Measurements from ENCODE around the gene MGAT3.

Gene MGAT3

GRCh38 chr22:39428597-39429071 lies 28.2 kb upstream of the MGAT3 start:
- Histone ChIP-seq H3K27me3 (ENCODE audit: insufficient read depth, poor library complexity, severe bottlenecking) (no peaks in the 10 kb centered on the region), H3K4me3 (replicated peaks; ENCODE audit: insufficient read depth, low read length) (no peak overlapping the region), H3K27ac (replicated peaks) (no peak overlapping the region)
- TF ChIP-seq POLR2AphosphoS5 (IDR thresholded peaks at IDR 0.05; ENCODE audit: low read depth) (no peak), REST (IDR thresholded peaks at IDR 0.05; ENCODE audit: insufficient replicate concordance, low read depth) (no peak), SPI1 (IDR thresholded peaks at IDR 0.05; ENCODE audit: borderline replicate concordance, low read depth) (no peak), GABPA (IDR thresholded peaks at IDR 0.05; ENCODE audit: low read depth) (no peak), CTCF (IDR thresholded peaks at IDR 0.05; ENCODE audit: insufficient read depth, low read length) (no peak)
- no peak for DNase-seq (ENCODE audit: low read depth in 1 of 2, low spot score in 1 of 2)

DNA sequence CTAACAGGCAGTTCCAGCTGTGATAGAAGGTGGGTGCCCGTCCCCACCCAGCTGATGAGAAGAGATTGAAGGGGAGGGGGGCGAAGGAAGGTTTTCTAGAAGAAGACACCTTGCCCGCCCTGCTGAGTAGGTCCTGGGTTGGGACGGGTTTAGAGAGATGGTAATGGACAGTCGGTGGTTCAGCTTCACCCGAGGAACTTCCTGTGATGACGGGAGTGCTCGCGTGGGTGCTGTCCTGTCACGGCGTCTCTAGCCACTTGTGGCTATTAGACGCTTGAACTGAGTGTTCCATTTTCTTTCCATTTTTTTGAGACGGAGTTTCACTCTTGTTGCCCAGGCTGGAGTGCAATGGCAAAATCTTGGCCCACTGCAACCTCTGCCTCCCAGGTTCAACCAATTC lies 27.6 kb upstream of the MGAT3 start:
- DNase-seq (ENCODE audit: low read depth in 1 of 2, low spot score in 1 of 2): no peak
- Histone ChIP-seq H3K4me3 (replicated peaks; ENCODE audit: insufficient read depth, low read length) (no peak overlapping the region), H3K27me3 (ENCODE audit: insufficient read depth, poor library complexity, severe bottlenecking) (no peaks in the 10 kb centered on the region), H3K27ac (replicated peaks) (no peak overlapping the region)
- TF ChIP-seq SPI1 (IDR thresholded peaks at IDR 0.05; ENCODE audit: borderline replicate concordance, low read depth) (no peak), GABPA (IDR thresholded peaks at IDR 0.05; ENCODE audit: low read depth) (no peak), REST (IDR thresholded peaks at IDR 0.05; ENCODE audit: insufficient replicate concordance, low read depth) (no peak), CTCF (IDR thresholded peaks at IDR 0.05; ENCODE audit: insufficient read depth, low read length) (no peak), POLR2AphosphoS5 (IDR thresholded peaks at IDR 0.05; ENCODE audit: low read depth) (no peak)

GRCh38 chr22:39429916-39430575 lies 26.8 kb upstream of the MGAT3 start:
- TF ChIP-seq CTCF (IDR thresholded peaks at IDR 0.05; ENCODE audit: insufficient read depth, low read length) (no peak), REST (IDR thresholded peaks at IDR 0.05; ENCODE audit: insufficient replicate concordance, low read depth) (no peak), GABPA (IDR thresholded peaks at IDR 0.05; ENCODE audit: low read depth) (no peak), SPI1 (IDR thresholded peaks at IDR 0.05; ENCODE audit: borderline replicate concordance, low read depth) (no peak)
- no peaks in the 10 kb centered on the region for H3K27me3 ChIP-seq (ENCODE audit: insufficient read depth, poor library complexity, severe bottlenecking)
- no peak overlapping the region for H3K4me3 ChIP-seq (replicated peaks; ENCODE audit: insufficient read depth, low read length)
- DNase-seq (ENCODE audit: low read depth in 1 of 2, low spot score in 1 of 2): no peak
- H3K27ac ChIP-seq (replicated peaks): no peak overlapping the region
